Suppressor macrophage (primary cell): ENCODE measurements around the gene FAM114A1.
"Not testable (repeated sequence)": the region's sequence is repeated elsewhere in the genome, so short reads cannot be mapped to it uniquely, and the experiment has no call there.

Experiments used
- DNase-seq, 4 experiments: peaks; one replicate each; pipeline ENCODE4 v3.0.0-alpha.2; 2020 to 2022

Gene FAM114A1

GRCh38 chr4:38904682-38905081 is 37.1 kb downstream of the FAM114A1 start:
- DNase-seq: no peak

- no peak for DNase-seq
Observed at GRCh38 chr4:38905652-38906385, 38.2 kb downstream of the FAM114A1 start.

- no peak for DNase-seq
Observed at GRCh38 chr4:38907696-38908270, 40.2 kb downstream of the FAM114A1 start.

GRCh38 chr4:38909015-38909414 is 41.4 kb downstream of the FAM114A1 start:
- no peak for DNase-seq

GRCh38 chr4:38911257-38911656 is 43.7 kb downstream of the FAM114A1 start:
- DNase-seq: no peak

GRCh38 chr4:38914854-38915253 is 47.2 kb downstream of the FAM114A1 start:
- DNase-seq: no peak

- not testable (repeated sequence) for DNase-seq
Observed at GRCh38 chr4:38916267-38916666, 48.7 kb downstream of the FAM114A1 start.

GRCh38 chr4:38917481-38918025 is 49.9 kb downstream of the FAM114A1 start:
- no peak for DNase-seq

GRCh38 chr4:38919494-38919893 is 51.9 kb downstream of the FAM114A1 start:
- DNase-seq: no peak

- no peak for DNase-seq
Observed at GRCh38 chr4:38920186-38920585, 52.6 kb downstream of the FAM114A1 start.

- no peak for DNase-seq
Observed at GRCh38 chr4:38920677-38921076, 53.1 kb downstream of the FAM114A1 start.

GRCh38 chr4:38921151-38921550 is 53.5 kb downstream of the FAM114A1 start:
- DNase-seq: no peak

- DNase-seq: no peak
Observed at GRCh38 chr4:38923746-38924145, 56.1 kb downstream of the FAM114A1 start.

GRCh38 chr4:38924353-38924752 is 56.7 kb downstream of the FAM114A1 start:
- no peak for DNase-seq

GRCh38 chr4:38925492-38926413 is 58.1 kb downstream of the FAM114A1 start:
- no peak for DNase-seq

- no peak for DNase-seq
Observed at GRCh38 chr4:38926896-38927295, 59.3 kb downstream of the FAM114A1 start.

- DNase-seq: no peak
Observed at GRCh38 chr4:38928568-38928967, 61.0 kb downstream of the FAM114A1 start.

GRCh38 chr4:38928974-38929373 is 61.4 kb downstream of the FAM114A1 start:
- no peak for DNase-seq

GRCh38 chr4:38930204-38930603 is 62.6 kb downstream of the FAM114A1 start:
- no peak for DNase-seq

- DNase-seq: no peak
Observed at GRCh38 chr4:38930707-38931106, 63.1 kb downstream of the FAM114A1 start.

- DNase-seq: no peak
Observed at GRCh38 chr4:38931125-38931524, 63.5 kb downstream of the FAM114A1 start.

- DNase-seq: no peak
Observed at GRCh38 chr4:38935391-38936073, 67.9 kb downstream of the FAM114A1 start.

- no peak for DNase-seq
Observed at GRCh38 chr4:38939165-38939564, 71.6 kb downstream of the FAM114A1 start.
